Measurements from ENCODE around the gene DNAJC7.

GRCh38 chr17:42034059-42034458 is 16.8 kb upstream of the DNAJC7 start:
- TF ChIP-seq CTCF (IDR thresholded peaks at IDR 0.05; ENCODE audit: low read length) = no peak
- no peak for TF ChIP-seq EZH2 (optimal IDR thresholded peaks at IDR 0.05; ENCODE audit: low read depth, low read length)
